ENCODE data around the gene FOXP1. TPM values are rescaled to one million over a fixed set of nuclear protein-coding genes. Genes with fewer than 3 reads are reported as not detected.

Gene FOXP1
- total RNA-seq, 1 donor from 2014 or later = 113 TPM

GRCh38 chr3:70973558-70973957 is 610.0 kb downstream of the FOXP1 start:
- H3K9me3 Mint-ChIP-seq = no peaks in the 10 kb centered on the region
- no peak for TF ChIP-seq CTCF (conservative IDR thresholded peaks at IDR 0.05)
- H3K4me3 Mint-ChIP-seq = no peak overlapping the region
- H3K27me3 Mint-ChIP-seq = no peaks in the 10 kb centered on the region
- H3K36me3 Mint-ChIP-seq = peaks cover 63% of the 10 kb centered on the region
- peaks cover 12% of the 10 kb centered on the region for H3K4me1 Mint-ChIP-seq (ENCODE audit: unreplicated experiment)
- no peak overlapping the region for H3K27ac Mint-ChIP-seq
- DNase-seq (ENCODE audit: extremely low spot score, unreplicated experiment) = no peak

GRCh38 chr3:70972855-70973254 is 610.7 kb downstream of the FOXP1 start:
- no peak for DNase-seq (ENCODE audit: extremely low spot score, unreplicated experiment)
- H3K9me3 Mint-ChIP-seq = no peaks in the 10 kb centered on the region
- H3K4me3 Mint-ChIP-seq = no peak overlapping the region
- no peaks in the 10 kb centered on the region for H3K27me3 Mint-ChIP-seq
- H3K27ac Mint-ChIP-seq = no peak overlapping the region
- no peak for TF ChIP-seq CTCF (conservative IDR thresholded peaks at IDR 0.05)
- H3K4me1 Mint-ChIP-seq (ENCODE audit: unreplicated experiment) = peaks cover 12% of the 10 kb centered on the region
- peaks cover 61% of the 10 kb centered on the region for H3K36me3 Mint-ChIP-seq

- Mint-ChIP-seq H3K4me3 (no peak overlapping the region), H3K36me3 (peaks cover 48% of the 10 kb centered on the region), H3K4me1 (ENCODE audit: unreplicated experiment) (peaks cover 12% of the 10 kb centered on the region), H3K27me3 (no peaks in the 10 kb centered on the region), H3K27ac (peak overlapping the region; percentile 54), H3K9me3 (no peaks in the 10 kb centered on the region)
- TF ChIP-seq CTCF (conservative IDR thresholded peaks at IDR 0.05) = no peak
- DNase-seq (ENCODE audit: extremely low spot score, unreplicated experiment) = no peak
These were observed 612.6 kb downstream of the FOXP1 start for GRCh38 chr3:70970952-70971351.

- H3K36me3 Mint-ChIP-seq = peaks cover 47% of the 10 kb centered on the region
- TF ChIP-seq CTCF (conservative IDR thresholded peaks at IDR 0.05) = no peak
- no peak for DNase-seq (ENCODE audit: extremely low spot score, unreplicated experiment)
- no peak overlapping the region for H3K27ac Mint-ChIP-seq
- peaks cover 12% of the 10 kb centered on the region for H3K4me1 Mint-ChIP-seq (ENCODE audit: unreplicated experiment)
- H3K4me3 Mint-ChIP-seq = no peak overlapping the region
- no peaks in the 10 kb centered on the region for H3K27me3 Mint-ChIP-seq
- no peaks in the 10 kb centered on the region for H3K9me3 Mint-ChIP-seq
These were observed 613.4 kb downstream of the FOXP1 start for GRCh38 chr3:70970171-70970570.

GRCh38 chr3:70963431-70964275 is 619.9 kb downstream of the FOXP1 start:
- no peak for TF ChIP-seq CTCF (conservative IDR thresholded peaks at IDR 0.05)
- peaks cover 15% of the 10 kb centered on the region for H3K4me1 Mint-ChIP-seq (ENCODE audit: unreplicated experiment)
- H3K9me3 Mint-ChIP-seq = no peaks in the 10 kb centered on the region
- DNase-seq (ENCODE audit: extremely low spot score, unreplicated experiment) = no peak
- H3K36me3 Mint-ChIP-seq = peaks cover 58% of the 10 kb centered on the region
- H3K27me3 Mint-ChIP-seq = no peaks in the 10 kb centered on the region
- H3K27ac Mint-ChIP-seq = peak overlapping the region; percentile 64
- no peak overlapping the region for H3K4me3 Mint-ChIP-seq

Data from type B pancreatic cell (in vitro differentiated cells).